Neural progenitor cell (in vitro differentiated cells): Measurements from ENCODE around the gene SMC3. TPM values are rescaled to one million over a fixed set of nuclear protein-coding genes. Genes with fewer than 3 reads are reported as not detected.

Experiments
- DNase-seq: peaks from one replicate; pipeline ENCODE4 v3.0.0-alpha.2; 2016; ENCODE audit warnings: low spot score
- H2AFZ ChIP-seq: fragments of 200-600 bp; sonication (generic); replicated peaks from 2 replicates; pipeline ENCODE4 v1.6.1; 2016; ENCODE audit warnings: antibody characterized with exemption
- H3F3A ChIP-seq: fragments of 200-600 bp; sonication (generic); 2 replicates; pipeline ENCODE4 v1.6.1; 2016; ENCODE audit warnings: antibody characterized with exemption, low read depth
- H3K27ac ChIP-seq: fragments of 200-600 bp; sonication (generic); 2 replicates; pipeline ENCODE4 v1.5.1; 2016; ENCODE audit warnings: mild to moderate bottlenecking
- H3K27me3 ChIP-seq: fragments of 200-600 bp; sonication (generic); 2 replicates; pipeline ENCODE4 v1.6.1; 2016; ENCODE audit warnings: mild to moderate bottlenecking, moderate library complexity
- H3K36me3 ChIP-seq: fragments of 200-600 bp; sonication (generic); 2 replicates; pipeline ENCODE4 v1.5.1; 2016
- H3K4me1 ChIP-seq: fragments of 200-600 bp; sonication (generic); 2 replicates; pipeline ENCODE4 v1.6.1; 2016; ENCODE audit warnings: mixed run types
- H3K4me2 ChIP-seq: fragments of 200-600 bp; sonication (generic); 2 replicates; pipeline ENCODE4 v1.6.1; 2016
- H3K4me3 ChIP-seq: fragments of 200-600 bp; sonication (generic); 2 replicates; pipeline ENCODE4 v1.5.1; 2016
- H3K79me2 ChIP-seq: fragments of 200-600 bp; sonication (generic); 2 replicates; pipeline ENCODE4 v1.6.1; 2016; ENCODE audit warnings: low read depth
- H3K9ac ChIP-seq: fragments of 200-600 bp; sonication (generic); 2 replicates; pipeline ENCODE4 v1.6.1; 2016
- H3K9me3 ChIP-seq: fragments of 200-600 bp; sonication (generic); 2 replicates; pipeline ENCODE4 v1.5.1; 2016; ENCODE audit warnings: low read depth
- H4K20me1 ChIP-seq: fragments of 200-600 bp; sonication (generic); 2 replicates; pipeline ENCODE4 v1.6.1; 2016; ENCODE audit warnings: low read depth
- H3K27ac Mint-ChIP-seq: 3 replicates; pipeline ENCODE4 v1.8.0; 2021; ENCODE audit warnings: mixed read lengths
- H3K27me3 Mint-ChIP-seq: 2 replicates; pipeline ENCODE4 v1.8.0; 2022; ENCODE audit warnings: low read depth, mild to moderate bottlenecking, inconsistent platforms, moderate library complexity, mixed read lengths; ENCODE audit not compliant: insufficient read depth
- H3K36me3 Mint-ChIP-seq: 3 replicates; pipeline ENCODE4 v1.8.0; 2021; ENCODE audit warnings: mixed read lengths
- H3K4me1 Mint-ChIP-seq: 3 replicates; pipeline ENCODE4 v1.8.0; 2021; ENCODE audit warnings: mixed read lengths
- H3K4me3 Mint-ChIP-seq: 3 replicates; pipeline ENCODE4 v1.8.0; 2021; ENCODE audit warnings: mild to moderate bottlenecking, moderate library complexity, mixed read lengths
- H3K9me3 Mint-ChIP-seq: 3 replicates; pipeline ENCODE4 v1.8.0; 2020; ENCODE audit warnings: mixed read lengths
- CTCF ChIP-seq: fragments of 200-600 bp; sonication (generic); IDR thresholded peaks from 2 replicates; pipeline ENCODE4 v1.5.1; 2017; ENCODE audit warnings: antibody characterized with exemption, mild to moderate bottlenecking
- EZH2 ChIP-seq: fragments of 200-600 bp; sonication (generic); IDR thresholded peaks from 2 replicates; pipeline ENCODE4 v1.6.1; 2017; ENCODE audit warnings: antibody characterized with exemption, mild to moderate bottlenecking, moderate library complexity
- EZH2phosphoT487 ChIP-seq: fragments of 200-600 bp; sonication (generic); IDR thresholded peaks from 2 replicates; pipeline ENCODE4 v1.6.1; 2017; ENCODE audit warnings: antibody characterized with exemption
- total RNA-seq: library from RNA; depleted of rRNA; stranded (reverse); fragments of >200 nt; gene quantifications from 2 replicates; pipeline ENCODE4 v1.2.3, GENCODE V29; 2015; ENCODE audit warnings: low replicate concordance

The SMC3 gene
- total RNA-seq, 1 donor from 2014 or later = 109 TPM

- H3K36me3 ChIP-seq = no peaks in the 10 kb centered on the region
- Mint-ChIP-seq H3K27me3 (peaks cover 11% of the 10 kb centered on the region), H3K27ac (no peak overlapping the region), H3K9me3 (no peaks in the 10 kb centered on the region), H3K4me1 (peaks cover 25% of the 10 kb centered on the region), H3K36me3 (no peaks in the 10 kb centered on the region), H3K4me3 (no peak overlapping the region)
- H3K4me3 ChIP-seq = no peak overlapping the region
- H3K27ac ChIP-seq = no peak overlapping the region
- no peaks in the 10 kb centered on the region for H3K79me2 ChIP-seq
- no peaks in the 10 kb centered on the region for H4K20me1 ChIP-seq
- H3K4me2 ChIP-seq = no peak overlapping the region
- H3K9me3 ChIP-seq = no peaks in the 10 kb centered on the region
- peaks cover 11% of the 10 kb centered on the region for H3K4me1 ChIP-seq
- H2AFZ ChIP-seq = no peak overlapping the region
- DNase-seq = no peak
- H3K27me3 ChIP-seq = no peaks in the 10 kb centered on the region
- peaks cover 7% of the 10 kb centered on the region for H3F3A ChIP-seq
- H3K9ac ChIP-seq = no peak overlapping the region
- TF ChIP-seq CTCF (no peak), EZH2phosphoT487 (no peak), EZH2 (no peak)
Measured at GRCh38 chr10:110613996-110614495, 46.6 kb downstream of the SMC3 start.

GRCh38 chr10:110615057-110615747, 47.7 kb downstream of the SMC3 start:
- TF ChIP-seq CTCF = no peak
- no peak for TF ChIP-seq EZH2
- TF ChIP-seq EZH2phosphoT487 = no peak
- Histone ChIP-seq H4K20me1 (no peaks in the 10 kb centered on the region), H2AFZ (no peak overlapping the region), H3K4me2 (no peak overlapping the region), H3K27me3 (no peaks in the 10 kb centered on the region), H3K9ac (no peak overlapping the region), H3K9me3 (no peaks in the 10 kb centered on the region), H3K4me1 (peaks cover 11% of the 10 kb centered on the region), H3K4me3 (no peak overlapping the region), H3K36me3 (no peaks in the 10 kb centered on the region), H3K27ac (no peak overlapping the region), H3F3A (no peaks in the 10 kb centered on the region), H3K79me2 (no peaks in the 10 kb centered on the region)
- no peaks in the 10 kb centered on the region for H3K36me3 Mint-ChIP-seq
- no peak overlapping the region for H3K27ac Mint-ChIP-seq
- no peak for DNase-seq
- no peak overlapping the region for H3K4me3 Mint-ChIP-seq
- H3K9me3 Mint-ChIP-seq = no peaks in the 10 kb centered on the region
- H3K4me1 Mint-ChIP-seq = peaks cover 25% of the 10 kb centered on the region
- peaks cover 11% of the 10 kb centered on the region for H3K27me3 Mint-ChIP-seq

GRCh38 chr10:110616493-110617033, 49.1 kb downstream of the SMC3 start:
- Mint-ChIP-seq H3K36me3 (no peaks in the 10 kb centered on the region), H3K27ac (no peak overlapping the region), H3K9me3 (no peaks in the 10 kb centered on the region), H3K4me1 (peaks cover 15% of the 10 kb centered on the region), H3K27me3 (peaks cover 13% of the 10 kb centered on the region), H3K4me3 (no peak overlapping the region)
- DNase-seq = no peak
- TF ChIP-seq EZH2 (no peak), EZH2phosphoT487 (no peak), CTCF (no peak)
- Histone ChIP-seq H3F3A (no peaks in the 10 kb centered on the region), H3K36me3 (no peaks in the 10 kb centered on the region), H3K4me2 (no peak overlapping the region), H3K9me3 (no peaks in the 10 kb centered on the region), H3K27ac (no peak overlapping the region), H3K79me2 (no peaks in the 10 kb centered on the region), H3K4me1 (peaks cover 3% of the 10 kb centered on the region), H4K20me1 (no peaks in the 10 kb centered on the region), H3K27me3 (no peaks in the 10 kb centered on the region), H3K4me3 (no peak overlapping the region), H2AFZ (no peak overlapping the region), H3K9ac (no peak overlapping the region)
